Gastrocnemius medialis (tissue), 4 donors: ENCODE data around the gene ENOX1.

Source experiments
- POLR2A ChIP-seq, 2 donors: fragments of 450-650 bp; IDR thresholded peaks; one replicate each; pipeline ENCODE4 v1.6.1; 2017; ENCODE audit warnings: antibody characterized with exemption in 2 of 2, mild to moderate bottlenecking in 2 of 2, moderate library complexity in 2 of 2
- TF ChIP-seq, protein P1 (sequence below), 5 experiments: fragments of 450-650 bp in 3 of 5; fragments of 200-600 bp in 2 of 5; sonication (generic) in 2 of 5; IDR thresholded peaks in 4 of 5; conservative IDR thresholded peaks in 1 of 5; 1 replicate in 4 of 5; 2 replicates in 1 of 5; pipeline ENCODE4 v1.5.1; 2016 to 2019; ENCODE audit warnings: antibody characterized with exemption in 5 of 5, mild to moderate bottlenecking in 3 of 5, moderate library complexity in 3 of 5

GRCh38 chr13:43786472-43786765 lies 353 bp downstream of the ENOX1 start:
- TF ChIP-seq, protein P1, sequence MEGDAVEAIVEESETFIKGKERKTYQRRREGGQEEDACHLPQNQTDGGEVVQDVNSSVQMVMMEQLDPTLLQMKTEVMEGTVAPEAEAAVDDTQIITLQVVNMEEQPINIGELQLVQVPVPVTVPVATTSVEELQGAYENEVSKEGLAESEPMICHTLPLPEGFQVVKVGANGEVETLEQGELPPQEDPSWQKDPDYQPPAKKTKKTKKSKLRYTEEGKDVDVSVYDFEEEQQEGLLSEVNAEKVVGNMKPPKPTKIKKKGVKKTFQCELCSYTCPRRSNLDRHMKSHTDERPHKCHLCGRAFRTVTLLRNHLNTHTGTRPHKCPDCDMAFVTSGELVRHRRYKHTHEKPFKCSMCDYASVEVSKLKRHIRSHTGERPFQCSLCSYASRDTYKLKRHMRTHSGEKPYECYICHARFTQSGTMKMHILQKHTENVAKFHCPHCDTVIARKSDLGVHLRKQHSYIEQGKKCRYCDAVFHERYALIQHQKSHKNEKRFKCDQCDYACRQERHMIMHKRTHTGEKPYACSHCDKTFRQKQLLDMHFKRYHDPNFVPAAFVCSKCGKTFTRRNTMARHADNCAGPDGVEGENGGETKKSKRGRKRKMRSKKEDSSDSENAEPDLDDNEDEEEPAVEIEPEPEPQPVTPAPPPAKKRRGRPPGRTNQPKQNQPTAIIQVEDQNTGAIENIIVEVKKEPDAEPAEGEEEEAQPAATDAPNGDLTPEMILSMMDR (IDR thresholded peaks at IDR 0.05 in 4 of 5, conservative IDR thresholded peaks at IDR 0.05 in 1 of 5), result no peak
- no peak for TF ChIP-seq POLR2A (IDR thresholded peaks at IDR 0.05)
